Measurements from ENCODE around the gene LMTK3. TPM values are rescaled to one million over a fixed set of nuclear protein-coding genes. Genes with fewer than 3 reads are reported as not detected.

LMTK3 gene
- total and polyA plus RNA-seq, 2 experiments from 2014 or later, result 1.6 to 11.8 TPM

DNA sequence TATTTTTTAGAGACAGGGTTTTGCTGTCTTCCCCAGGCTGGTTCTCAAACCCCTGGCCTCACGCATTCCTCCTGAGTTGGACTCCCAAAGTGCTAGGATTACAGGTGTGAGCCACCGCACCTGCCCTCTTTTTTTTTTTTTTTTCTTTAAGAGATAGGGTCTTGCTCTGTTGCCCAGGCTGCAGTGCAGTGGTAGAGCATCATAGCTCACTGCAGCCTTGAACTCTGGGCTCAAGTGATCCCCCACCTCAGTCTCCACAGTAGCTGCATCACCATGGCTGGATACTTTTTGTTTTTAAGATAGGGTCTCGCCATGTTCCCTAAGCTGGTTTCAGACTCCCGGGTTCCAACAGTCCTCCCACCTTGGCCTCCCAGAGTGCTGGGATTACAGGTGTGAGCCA is 54.8 kb downstream of the LMTK3 start (continued):
- TF ChIP-seq ZNF462 (CRISPR knock-in tag; IDR thresholded peaks at IDR 0.05) (no peak), POLR2AphosphoS5 (IDR thresholded peaks at IDR 0.05; ENCODE audit: low read depth) (no peak), EZH2 (IDR thresholded peaks at IDR 0.05; ENCODE audit: low read depth, unreplicated experiment) (no peak), REST (IDR thresholded peaks at IDR 0.05; ENCODE audit: unreplicated experiment) (no peak), JUNB (IDR thresholded peaks at IDR 0.05; ENCODE audit: unreplicated experiment) (no peak), CTCF (conservative IDR thresholded peaks at IDR 0.05; ENCODE audit: low read depth in 2 of 2) (no peak), CREB1 (CRISPR knock-in tag; IDR thresholded peaks at IDR 0.05; ENCODE audit: low read depth) (no peak), ZNF331 (CRISPR knock-in tag; IDR thresholded peaks at IDR 0.05; ENCODE audit: low read depth) (no peak), NANOG (IDR thresholded peaks at IDR 0.05; ENCODE audit: borderline replicate concordance) (no peak), EZH2phosphoT487 (IDR thresholded peaks at IDR 0.05; ENCODE audit: unreplicated experiment) (no peak)

All from GM23338 (cell line).